OCI-LY7 (cell line): Measurements from ENCODE around the gene TMC1.

Experiments used
- EZH2phosphoT487 ChIP-seq: fragments of 200-600 bp; sonication (generic); IDR thresholded peaks from 2 replicates; pipeline ENCODE4 v1.6.1; 2018; ENCODE audit warnings: low read depth, borderline replicate concordance, mild to moderate bottlenecking, mixed run types, antibody characterized with exemption, low read length, moderate library complexity, mixed read lengths
- TF ChIP-seq, protein P1 (sequence below): fragments of 200-600 bp; sonication (generic); conservative IDR thresholded peaks from 2 replicates; pipeline ENCODE4 v1.5.1; 2014; ENCODE audit warnings: mild to moderate bottlenecking, antibody characterized with exemption, low read length, moderate library complexity, mixed read lengths

DNA sequence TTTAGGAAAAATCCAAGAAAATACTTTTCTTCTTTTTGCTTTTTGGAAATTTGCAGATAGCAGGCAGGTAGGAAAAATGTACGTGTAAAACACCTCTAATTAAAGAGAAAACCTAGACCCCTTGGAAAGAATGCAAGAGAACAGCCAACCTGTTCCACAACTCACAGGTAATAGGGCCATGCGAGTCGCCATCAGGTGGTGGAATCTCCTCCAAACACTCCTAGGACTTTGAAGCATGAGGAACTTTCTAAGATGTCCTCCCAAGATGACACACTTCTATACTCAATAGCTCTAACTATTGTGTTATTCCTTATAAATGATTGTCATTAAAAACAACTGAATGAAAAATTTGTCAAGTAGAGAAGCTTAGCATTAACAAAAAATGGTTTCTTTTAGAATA lies 174.0 kb downstream of the TMC1 start:
- TF ChIP-seq, protein P1, sequence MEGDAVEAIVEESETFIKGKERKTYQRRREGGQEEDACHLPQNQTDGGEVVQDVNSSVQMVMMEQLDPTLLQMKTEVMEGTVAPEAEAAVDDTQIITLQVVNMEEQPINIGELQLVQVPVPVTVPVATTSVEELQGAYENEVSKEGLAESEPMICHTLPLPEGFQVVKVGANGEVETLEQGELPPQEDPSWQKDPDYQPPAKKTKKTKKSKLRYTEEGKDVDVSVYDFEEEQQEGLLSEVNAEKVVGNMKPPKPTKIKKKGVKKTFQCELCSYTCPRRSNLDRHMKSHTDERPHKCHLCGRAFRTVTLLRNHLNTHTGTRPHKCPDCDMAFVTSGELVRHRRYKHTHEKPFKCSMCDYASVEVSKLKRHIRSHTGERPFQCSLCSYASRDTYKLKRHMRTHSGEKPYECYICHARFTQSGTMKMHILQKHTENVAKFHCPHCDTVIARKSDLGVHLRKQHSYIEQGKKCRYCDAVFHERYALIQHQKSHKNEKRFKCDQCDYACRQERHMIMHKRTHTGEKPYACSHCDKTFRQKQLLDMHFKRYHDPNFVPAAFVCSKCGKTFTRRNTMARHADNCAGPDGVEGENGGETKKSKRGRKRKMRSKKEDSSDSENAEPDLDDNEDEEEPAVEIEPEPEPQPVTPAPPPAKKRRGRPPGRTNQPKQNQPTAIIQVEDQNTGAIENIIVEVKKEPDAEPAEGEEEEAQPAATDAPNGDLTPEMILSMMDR = no peak
- TF ChIP-seq EZH2phosphoT487 = no peak
